Superior temporal gyrus (tissue), 1 donor: ENCODE data around the gene RAB5A.
"Not testable (repeated sequence)": the region's sequence is repeated elsewhere in the genome, so short reads cannot be mapped to it uniquely, and the experiment has no call there.

Experiments used
- DNase-seq: peaks from one replicate; pipeline ENCODE4 v3.0.0-alpha.2; 2016; ENCODE audit errors: extremely low spot score

The RAB5A gene

GRCh38 chr3:20023623-20024405 is 76.9 kb downstream of the RAB5A start:
- DNase-seq, result peak; percentile 67

GRCh38 chr3:20027136-20027535 is 80.2 kb downstream of the RAB5A start:
- DNase-seq, result no peak

GRCh38 chr3:20028905-20029331 is 82.0 kb downstream of the RAB5A start:
- peak; percentile 42 for DNase-seq

GRCh38 chr3:20031939-20032338 is 85.0 kb downstream of the RAB5A start:
- DNase-seq, result not testable (repeated sequence)
